ENCODE measurements around the gene AXIN1. TPM values are rescaled to one million over a fixed set of nuclear protein-coding genes. Genes with fewer than 3 reads are reported as not detected.

AXIN1 gene
- total and polyA plus RNA-seq, 2 donors (not counting 1 experiment from before 2014, with no cell fraction given), result 5.1 to 18.7 TPM

GRCh38 chr16:280991-281659 is 71.4 kb downstream of the AXIN1 start:
- Histone ChIP-seq H4K20me1 (ENCODE audit: control insufficient read depth, extremely low read depth, insufficient read depth, low read length) (no peaks in the 10 kb centered on the region), H3K9ac (ENCODE audit: insufficient read depth, low read length) (no peak overlapping the region), H3K27ac (ENCODE audit: insufficient read depth, low read length) (no peak overlapping the region), H3K36me3 (ENCODE audit: control insufficient read depth, insufficient read depth, low read length) (no peaks in the 10 kb centered on the region), H3K9me3 (ENCODE audit: control insufficient read depth, insufficient read depth, low read depth, low read length) (no peaks in the 10 kb centered on the region), H3K79me2 (ENCODE audit: control insufficient read depth, insufficient read depth, low read length) (no peaks in the 10 kb centered on the region), H3K4me2 (ENCODE audit: extremely low read depth, insufficient read depth, low read length) (no peak overlapping the region), H3K27me3 (ENCODE audit: control insufficient read depth, insufficient read depth, low read length) (peaks cover 10% of the 10 kb centered on the region), H3K4me3 (replicated peaks in 1 of 4; ENCODE audit: control extremely low read depth in 1 of 4, insufficient read depth in 1 of 4, low read depth in 3 of 4, low read length in 4 of 4) (peak overlapping the region in 1 of 4 experiments; percentile 42), H2AFZ (ENCODE audit: low read length) (no peak overlapping the region), H3K4me1 (ENCODE audit: control insufficient read depth, extremely low read depth, insufficient read depth, low read length) (no peaks in the 10 kb centered on the region)
- no peak for DNase-seq (ENCODE audit: low read depth in 2 of 2)
- TF ChIP-seq EZH2 (IDR thresholded peaks at IDR 0.05; ENCODE audit: low read length, missing control alignments), result no peak
- TF ChIP-seq CTCF (conservative IDR thresholded peaks at IDR 0.05 in 1 of 2, IDR thresholded peaks at IDR 0.05 in 1 of 2; ENCODE audit: low read depth in 1 of 2, low read length in 2 of 2), result no peak

GRCh38 chr16:280552-280951 is 72.0 kb downstream of the AXIN1 start, which contains the start of gene ARHGDIG:
TSS of gene ARHGDIG (plus strand) at chr16:280591. CDS start at chr16:280681, 90 bp downstream.
- Histone ChIP-seq H3K27me3 (ENCODE audit: control insufficient read depth, insufficient read depth, low read length) (peaks cover 10% of the 10 kb centered on the region), H4K20me1 (ENCODE audit: control insufficient read depth, extremely low read depth, insufficient read depth, low read length) (no peaks in the 10 kb centered on the region), H3K9me3 (ENCODE audit: control insufficient read depth, insufficient read depth, low read depth, low read length) (no peaks in the 10 kb centered on the region), H2AFZ (ENCODE audit: low read length) (no peak within 1 kb of the TSS), H3K4me1 (ENCODE audit: control insufficient read depth, extremely low read depth, insufficient read depth, low read length) (no peaks in the 10 kb centered on the region), H3K4me3 (replicated peaks in 1 of 4; ENCODE audit: control extremely low read depth in 1 of 4, insufficient read depth in 1 of 4, low read depth in 3 of 4, low read length in 4 of 4) (peak within 1 kb of the TSS in 1 of 4 experiments; percentile 42), H3K27ac (ENCODE audit: insufficient read depth, low read length) (no peak within 1 kb of the TSS), H3K4me2 (ENCODE audit: extremely low read depth, insufficient read depth, low read length) (no peak within 1 kb of the TSS), H3K79me2 (ENCODE audit: control insufficient read depth, insufficient read depth, low read length) (no peaks in the 10 kb centered on the region), H3K9ac (ENCODE audit: insufficient read depth, low read length) (peak within 1 kb of the TSS; percentile 23), H3K36me3 (ENCODE audit: control insufficient read depth, insufficient read depth, low read length) (no peaks in the 10 kb centered on the region)
- DNase-seq (ENCODE audit: low read depth in 2 of 2), result no peak
- no peak for TF ChIP-seq CTCF (conservative IDR thresholded peaks at IDR 0.05 in 1 of 2, IDR thresholded peaks at IDR 0.05 in 1 of 2; ENCODE audit: low read depth in 1 of 2, low read length in 2 of 2)
- no peak for TF ChIP-seq EZH2 (IDR thresholded peaks at IDR 0.05; ENCODE audit: low read length, missing control alignments)

- no peak overlapping the region for H3K9ac ChIP-seq (ENCODE audit: insufficient read depth, low read length)
- H3K27me3 ChIP-seq (ENCODE audit: control insufficient read depth, insufficient read depth, low read length), result peaks cover 11% of the 10 kb centered on the region
- no peak for DNase-seq (ENCODE audit: low read depth in 2 of 2)
- no peaks in the 10 kb centered on the region for H3K36me3 ChIP-seq (ENCODE audit: control insufficient read depth, insufficient read depth, low read length)
- peak; percentile 68 for TF ChIP-seq EZH2 (IDR thresholded peaks at IDR 0.05; ENCODE audit: low read length, missing control alignments)
- TF ChIP-seq CTCF (conservative IDR thresholded peaks at IDR 0.05 in 1 of 2, IDR thresholded peaks at IDR 0.05 in 1 of 2; ENCODE audit: low read depth in 1 of 2, low read length in 2 of 2), result no peak
- no peak overlapping the region for H3K27ac ChIP-seq (ENCODE audit: insufficient read depth, low read length)
- H3K79me2 ChIP-seq (ENCODE audit: control insufficient read depth, insufficient read depth, low read length), result no peaks in the 10 kb centered on the region
- H3K9me3 ChIP-seq (ENCODE audit: control insufficient read depth, insufficient read depth, low read depth, low read length), result no peaks in the 10 kb centered on the region
- H3K4me2 ChIP-seq (ENCODE audit: extremely low read depth, insufficient read depth, low read length), result no peak overlapping the region
- no peaks in the 10 kb centered on the region for H4K20me1 ChIP-seq (ENCODE audit: control insufficient read depth, extremely low read depth, insufficient read depth, low read length)
- H3K4me3 ChIP-seq (replicated peaks in 1 of 4; ENCODE audit: control extremely low read depth in 1 of 4, insufficient read depth in 1 of 4, low read depth in 3 of 4, low read length in 4 of 4), result no peak overlapping the region
- no peaks in the 10 kb centered on the region for H3K4me1 ChIP-seq (ENCODE audit: control insufficient read depth, extremely low read depth, insufficient read depth, low read length)
- no peak overlapping the region for H2AFZ ChIP-seq (ENCODE audit: low read length)
These were observed 72.5 kb downstream of the AXIN1 start for GRCh38 chr16:280005-280460.
